GM12878 (cell line): ENCODE measurements around the gene CCDC88C. TPM values are rescaled to one million over a fixed set of nuclear protein-coding genes. Genes with fewer than 3 reads are reported as not detected.

Experiments used
- CBX5 ChIP-seq: sonication (generic); IDR thresholded peaks from 2 replicates; pipeline ENCODE4 v1.6.1; 2016; ENCODE audit warnings: low read depth, moderate library complexity, mild to moderate bottlenecking, inconsistent platforms
- CHD2 ChIP-seq: IDR thresholded peaks from 2 replicates; pipeline ENCODE4 v1.6.1; 2011; ENCODE audit warnings: low read depth, low read length, improper control_type of control experiment, borderline replicate concordance
- CHD4 ChIP-seq: fragments of 200-600 bp; sonication (generic); IDR thresholded peaks from 2 replicates; pipeline ENCODE4 v1.6.1; 2016; ENCODE audit warnings: mild to moderate bottlenecking
- EED ChIP-seq: sonication (generic); IDR thresholded peaks from 2 replicates; pipeline ENCODE4 v1.6.1; 2016; ENCODE audit warnings: antibody characterized with exemption, low read depth
- EGR1 ChIP-seq, 2 experiments: IDR thresholded peaks; 1 replicate in 1 of 2; 2 replicates in 1 of 2; pipeline ENCODE4 v1.6.1; 2011 to 2012; ENCODE audit warnings: low read depth in 2 of 2, low read length in 2 of 2, borderline replicate concordance in 1 of 2, mild to moderate bottlenecking in 1 of 2, moderate library complexity in 1 of 2
- GABPA ChIP-seq: IDR thresholded peaks from 2 replicates; pipeline ENCODE4 v1.6.1; 2014; ENCODE audit warnings: antibody characterized with exemption, low read depth, mild to moderate bottlenecking, inconsistent platforms
- HDAC6 ChIP-seq: fragments of 200-600 bp; sonication (generic); IDR thresholded peaks from one replicate; pipeline ENCODE4 v1.8.0; 2017; ENCODE audit warnings: antibody characterized with exemption; ENCODE audit not compliant: unreplicated experiment
- KAT2A ChIP-seq: conservative IDR thresholded peaks from 2 replicates; pipeline ENCODE4 v1.6.1; 2011; ENCODE audit warnings: low read depth, low read length; ENCODE audit not compliant: control insufficient read depth
- KLF5 ChIP-seq: fragments of 450-650 bp; IDR thresholded peaks from 2 replicates; pipeline ENCODE4 v1.6.1; 2014; ENCODE audit warnings: mild to moderate bottlenecking; ENCODE audit not compliant: partially characterized antibody
- MXI1 ChIP-seq: fragments of 150-350 bp; IDR thresholded peaks from 2 replicates; pipeline ENCODE4 v1.6.1; 2011; ENCODE audit warnings: low read depth, mild to moderate bottlenecking, inconsistent platforms, low read length, improper control_type of control experiment
- MYC ChIP-seq: IDR thresholded peaks from 2 replicates; pipeline ENCODE4 v1.6.1; 2011; ENCODE audit warnings: mild to moderate bottlenecking, low read length, moderate library complexity, inconsistent platforms; ENCODE audit not compliant: insufficient read depth, insufficient replicate concordance, insufficient read length, severe bottlenecking
- NBN ChIP-seq: fragments of 450-650 bp; IDR thresholded peaks from 2 replicates; pipeline ENCODE4 v1.6.1; 2016
- NR2C2 ChIP-seq: IDR thresholded peaks from 2 replicates; pipeline ENCODE4 v1.6.1; 2011; ENCODE audit warnings: borderline replicate concordance, low read depth; ENCODE audit not compliant: control insufficient read depth, insufficient read length
- PML ChIP-seq: IDR thresholded peaks from 2 replicates; pipeline ENCODE4 v1.6.1; 2012; ENCODE audit warnings: low read length, inconsistent platforms
- POLR2AphosphoS5 ChIP-seq: IDR thresholded peaks from 2 replicates; pipeline ENCODE4 v1.6.1; 2011; ENCODE audit warnings: mild to moderate bottlenecking, low read length, inconsistent platforms
- POU2F2 ChIP-seq: IDR thresholded peaks from 3 replicates; pipeline ENCODE4 v1.6.1; 2011; ENCODE audit warnings: low read depth, mild to moderate bottlenecking, low read length, borderline replicate concordance
- SMAD5 ChIP-seq: IDR thresholded peaks from 2 replicates; pipeline ENCODE4 v1.6.1; 2016; ENCODE audit warnings: antibody characterized with exemption, low read depth
- SP1 ChIP-seq: IDR thresholded peaks from one replicate; pipeline ENCODE4 v1.6.1; 2011; ENCODE audit warnings: low read depth, low read length
- SRF ChIP-seq, 2 experiments: IDR thresholded peaks; 2 replicates each; pipeline ENCODE4 v1.6.1; 2011; ENCODE audit warnings: low read depth in 2 of 2, low read length in 2 of 2, mild to moderate bottlenecking in 1 of 2, moderate library complexity in 1 of 2
- TBL1XR1 ChIP-seq: IDR thresholded peaks from 2 replicates; pipeline ENCODE4 v1.6.1; 2012; ENCODE audit warnings: low read depth, low read length, improper control_type of control experiment
- WRNIP1 ChIP-seq: IDR thresholded peaks from 2 replicates; pipeline ENCODE4 v1.6.1; 2011; ENCODE audit warnings: low read depth, low read length, improper control_type of control experiment, borderline replicate concordance
- ZBED1 ChIP-seq: IDR thresholded peaks from 2 replicates; pipeline ENCODE4 v1.6.1; 2016; ENCODE audit warnings: borderline replicate concordance
- ZNF207 ChIP-seq: fragments of 450-650 bp; IDR thresholded peaks from 2 replicates; pipeline ENCODE4 v1.6.1; 2014; ENCODE audit warnings: antibody characterized with exemption, mild to moderate bottlenecking, borderline replicate concordance
- ZZZ3 ChIP-seq: IDR thresholded peaks from 2 replicates; pipeline ENCODE4 v1.6.1; 2011; ENCODE audit warnings: low read depth; ENCODE audit not compliant: control insufficient read depth, insufficient read length
- polyA plus RNA-seq, 11 experiments: library from polyadenylated mRNA; depleted of rRNA in 4 of 11; unstranded in 6 of 11; stranded (reverse) in 5 of 11; fragments of >200 nt; fragmentation: Nextera tagmentation in 4 of 11; fragmentation: Illumina TruSeq in 1 of 11; extraction: Ambion mirVana in 4 of 11; extraction: Trizol in 1 of 11; gene quantifications; 1 replicate in 1 of 11; 2 replicates in 10 of 11; pipeline versions ENCODE4 v1.2.1 to v1.2.3, GENCODE V29; 2011 to 2016; ENCODE audit warnings: inconsistent platforms in 2 of 11, missing spikeins in 2 of 11, low read depth in 1 of 11
- total RNA-seq, 4 experiments: library from RNA; depleted of rRNA in 3 of 4; stranded (reverse); fragments of >200 nt in 3 of 4; fragmentation: Illumina TruSeq in 1 of 4; extraction: Trizol in 1 of 4; gene quantifications; 2 replicates each; pipeline versions ENCODE4 v1.2.1 to v1.2.3, GENCODE V29; 2013 to 2021
- TF ChIP-seq, protein P1 (sequence below): fragments of 450-650 bp; formaldehyde crosslinking; IDR thresholded peaks from 2 replicates; pipeline ENCODE4 v1.5.0; 2022; ENCODE audit warnings: mild to moderate bottlenecking, missing genetic modification characterization
- TF ChIP-seq, protein P2 (sequence below): IDR thresholded peaks from 2 replicates; pipeline ENCODE4 v1.6.1; 2012; ENCODE audit warnings: low read depth, low read length, improper control_type of control experiment
- TF ChIP-seq, protein P3 (sequence below): fragments of 450-650 bp; IDR thresholded peaks from 2 replicates; pipeline ENCODE4 v1.6.1; 2017; ENCODE audit warnings: antibody characterized with exemption, mild to moderate bottlenecking, moderate library complexity

CCDC88C gene
- total and polyA plus RNA-seq, 10 of the 15 experiments (the other 5 are each of a cell fraction or from before 2014, with no cell fraction given) = 4.0 to 79.6 (median 36.6) TPM

DNA sequence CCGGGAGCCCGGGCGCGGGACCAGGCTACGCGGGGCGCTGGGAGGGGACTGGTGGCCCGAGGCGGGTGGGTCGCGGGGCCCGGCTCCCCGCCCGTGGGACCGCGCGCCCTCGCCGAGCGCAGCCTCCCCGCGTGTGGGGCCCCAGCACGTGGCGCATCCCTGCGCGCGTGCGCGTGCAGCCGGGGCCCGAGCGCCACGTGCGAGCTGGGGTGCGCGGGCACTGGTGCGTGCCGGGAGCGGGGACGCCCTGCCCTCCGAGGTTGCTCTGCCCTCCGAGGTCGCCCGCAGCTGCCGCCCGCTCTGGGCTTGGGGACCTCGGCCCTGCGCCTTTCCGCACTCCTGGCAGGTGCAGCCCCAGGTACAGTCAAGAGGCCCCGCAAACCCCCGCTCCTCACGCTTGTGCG lies 365 bp upstream of the CCDC88C start (continued):
- TF ChIP-seq, protein P1, sequence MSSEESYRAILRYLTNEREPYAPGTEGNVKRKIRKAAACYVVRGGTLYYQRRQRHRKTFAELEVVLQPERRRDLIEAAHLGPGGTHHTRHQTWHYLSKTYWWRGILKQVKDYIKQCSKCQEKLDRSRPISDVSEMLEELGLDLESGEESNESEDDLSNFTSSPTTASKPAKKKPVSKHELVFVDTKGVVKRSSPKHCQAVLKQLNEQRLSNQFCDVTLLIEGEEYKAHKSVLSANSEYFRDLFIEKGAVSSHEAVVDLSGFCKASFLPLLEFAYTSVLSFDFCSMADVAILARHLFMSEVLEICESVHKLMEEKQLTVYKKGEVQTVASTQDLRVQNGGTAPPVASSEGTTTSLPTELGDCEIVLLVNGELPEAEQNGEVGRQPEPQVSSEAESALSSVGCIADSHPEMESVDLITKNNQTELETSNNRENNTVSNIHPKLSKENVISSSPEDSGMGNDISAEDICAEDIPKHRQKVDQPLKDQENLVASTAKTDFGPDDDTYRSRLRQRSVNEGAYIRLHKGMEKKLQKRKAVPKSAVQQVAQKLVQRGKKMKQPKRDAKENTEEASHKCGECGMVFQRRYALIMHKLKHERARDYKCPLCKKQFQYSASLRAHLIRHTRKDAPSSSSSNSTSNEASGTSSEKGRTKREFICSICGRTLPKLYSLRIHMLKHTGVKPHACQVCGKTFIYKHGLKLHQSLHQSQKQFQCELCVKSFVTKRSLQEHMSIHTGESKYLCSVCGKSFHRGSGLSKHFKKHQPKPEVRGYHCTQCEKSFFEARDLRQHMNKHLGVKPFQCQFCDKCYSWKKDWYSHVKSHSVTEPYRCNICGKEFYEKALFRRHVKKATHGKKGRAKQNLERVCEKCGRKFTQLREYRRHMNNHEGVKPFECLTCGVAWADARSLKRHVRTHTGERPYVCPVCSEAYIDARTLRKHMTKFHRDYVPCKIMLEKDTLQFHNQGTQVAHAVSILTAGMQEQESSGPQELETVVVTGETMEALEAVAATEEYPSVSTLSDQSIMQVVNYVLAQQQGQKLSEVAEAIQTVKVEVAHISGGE (CRISPR knock-in tag) = no peak
- TF ChIP-seq HDAC6 (no peak), TBL1XR1 (no peak), MYC (peak; percentile 98), PML (no peak), ZBED1 (no peak), EED (no peak), SP1 (no peak), CHD2 (no peak), POLR2AphosphoS5 (no peak), CHD4 (no peak), WRNIP1 (no peak), SRF (IDR thresholded peaks at IDR 0.05; ENCODE audit: low read depth in 2 of 2, low read length in 2 of 2) (no peak), CBX5 (no peak), SMAD5 (no peak), POU2F2 (no peak), NR2C2 (no peak), EGR1 (IDR thresholded peaks at IDR 0.05; ENCODE audit: borderline replicate concordance in 1 of 2, low read depth in 2 of 2, low read length in 2 of 2) (no peak), ZZZ3 (no peak), MXI1 (peak; percentile 95), KLF5 (no peak), ZNF207 (no peak), KAT2A (no peak), GABPA (no peak), NBN (no peak)
- TF ChIP-seq, protein P2, sequence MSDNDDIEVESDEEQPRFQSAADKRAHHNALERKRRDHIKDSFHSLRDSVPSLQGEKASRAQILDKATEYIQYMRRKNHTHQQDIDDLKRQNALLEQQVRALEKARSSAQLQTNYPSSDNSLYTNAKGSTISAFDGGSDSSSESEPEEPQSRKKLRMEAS = peak; percentile 94
- TF ChIP-seq, protein P3, sequence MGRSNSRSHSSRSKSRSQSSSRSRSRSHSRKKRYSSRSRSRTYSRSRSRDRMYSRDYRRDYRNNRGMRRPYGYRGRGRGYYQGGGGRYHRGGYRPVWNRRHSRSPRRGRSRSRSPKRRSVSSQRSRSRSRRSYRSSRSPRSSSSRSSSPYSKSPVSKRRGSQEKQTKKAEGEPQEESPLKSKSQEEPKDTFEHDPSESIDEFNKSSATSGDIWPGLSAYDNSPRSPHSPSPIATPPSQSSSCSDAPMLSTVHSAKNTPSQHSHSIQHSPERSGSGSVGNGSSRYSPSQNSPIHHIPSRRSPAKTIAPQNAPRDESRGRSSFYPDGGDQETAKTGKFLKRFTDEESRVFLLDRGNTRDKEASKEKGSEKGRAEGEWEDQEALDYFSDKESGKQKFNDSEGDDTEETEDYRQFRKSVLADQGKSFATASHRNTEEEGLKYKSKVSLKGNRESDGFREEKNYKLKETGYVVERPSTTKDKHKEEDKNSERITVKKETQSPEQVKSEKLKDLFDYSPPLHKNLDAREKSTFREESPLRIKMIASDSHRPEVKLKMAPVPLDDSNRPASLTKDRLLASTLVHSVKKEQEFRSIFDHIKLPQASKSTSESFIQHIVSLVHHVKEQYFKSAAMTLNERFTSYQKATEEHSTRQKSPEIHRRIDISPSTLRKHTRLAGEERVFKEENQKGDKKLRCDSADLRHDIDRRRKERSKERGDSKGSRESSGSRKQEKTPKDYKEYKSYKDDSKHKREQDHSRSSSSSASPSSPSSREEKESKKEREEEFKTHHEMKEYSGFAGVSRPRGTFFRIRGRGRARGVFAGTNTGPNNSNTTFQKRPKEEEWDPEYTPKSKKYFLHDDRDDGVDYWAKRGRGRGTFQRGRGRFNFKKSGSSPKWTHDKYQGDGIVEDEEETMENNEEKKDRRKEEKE = no peak
